Gastroesophageal sphincter (tissue), 4 donors: ENCODE measurements around the gene CD68. TPM values are rescaled to one million over a fixed set of nuclear protein-coding genes. Genes with fewer than 3 reads are reported as not detected.

Source experiments
- ATAC-seq: fragments of 150-250 bp; one replicate; pipeline ENCODE4 v1.9.1; 2016; ENCODE audit warnings: mild to moderate bottlenecking, moderate library complexity
- H3K27ac ChIP-seq, 4 donors: fragments of 200-600 bp; sonication (generic) in 3 of 4; 1 replicate in 3 of 4; 2 replicates in 1 of 4; pipeline ENCODE4 v1.5.1; 2016 to 2019
- H3K27me3 ChIP-seq: fragments of 200-600 bp; sonication (generic); one replicate; pipeline ENCODE4 v1.5.1; 2019
- H3K36me3 ChIP-seq, 2 donors: fragments of 200-600 bp; sonication (generic); one replicate each; pipeline ENCODE4 v1.5.1; 2019; ENCODE audit warnings: control low read depth in 1 of 2
- H3K4me1 ChIP-seq, 3 donors: fragments of 200-600 bp; sonication (generic); 1 replicate in 2 of 3; 2 replicates in 1 of 3; pipeline ENCODE4 v1.5.1; 2016 to 2019; ENCODE audit warnings: control low read depth in 2 of 3
- H3K4me3 ChIP-seq, 2 donors: fragments of 200-600 bp; sonication (generic); one replicate each; pipeline ENCODE4 v1.5.1; 2019; ENCODE audit warnings: mild to moderate bottlenecking in 1 of 2, moderate library complexity in 1 of 2
- H3K9me3 ChIP-seq, 3 donors: fragments of 200-600 bp; sonication (generic); one replicate each; pipeline ENCODE4 v1.5.1; 2017 to 2019; ENCODE audit warnings: control low read depth in 2 of 3
- EP300 ChIP-seq: sonication (generic); formaldehyde crosslinking; IDR thresholded peaks from one replicate; pipeline ENCODE4 v1.6.1; 2017; ENCODE audit warnings: antibody characterized with exemption, mild to moderate bottlenecking
- POLR2A ChIP-seq, 2 donors: fragments of 450-650 bp; IDR thresholded peaks; one replicate each; pipeline ENCODE4 v1.6.1; 2017; ENCODE audit warnings: antibody characterized with exemption in 2 of 2, mild to moderate bottlenecking in 2 of 2, moderate library complexity in 1 of 2
- POLR2AphosphoS5 ChIP-seq: sonication (generic); formaldehyde crosslinking; IDR thresholded peaks from one replicate; pipeline ENCODE4 v1.6.1; 2017; ENCODE audit warnings: antibody characterized with exemption
- WGBS, 2 donors: methylation state at CpG; one replicate each; pipeline ENCODE4 v1.1.5; 2018; ENCODE audit warnings: low coverage in 1 of 2; 5-methylcytosine and 5-hydroxymethylcytosine counted together
- total RNA-seq, 4 donors: library from RNA; depleted of rRNA; stranded (reverse); fragments of >200 nt; gene quantifications; one replicate each; pipeline ENCODE4 v1.1.0, GENCODE V29; 2016
- TF ChIP-seq, protein P1 (sequence below), 4 experiments: fragments of 200-600 bp in 2 of 4; fragments of 450-650 bp in 2 of 4; sonication (generic) in 1 of 4; IDR thresholded peaks; one replicate each; pipeline ENCODE4 v1.5.1; 2017 to 2019; ENCODE audit warnings: antibody characterized with exemption in 4 of 4, mild to moderate bottlenecking in 2 of 4, moderate library complexity in 2 of 4

The CD68 gene, protein sequence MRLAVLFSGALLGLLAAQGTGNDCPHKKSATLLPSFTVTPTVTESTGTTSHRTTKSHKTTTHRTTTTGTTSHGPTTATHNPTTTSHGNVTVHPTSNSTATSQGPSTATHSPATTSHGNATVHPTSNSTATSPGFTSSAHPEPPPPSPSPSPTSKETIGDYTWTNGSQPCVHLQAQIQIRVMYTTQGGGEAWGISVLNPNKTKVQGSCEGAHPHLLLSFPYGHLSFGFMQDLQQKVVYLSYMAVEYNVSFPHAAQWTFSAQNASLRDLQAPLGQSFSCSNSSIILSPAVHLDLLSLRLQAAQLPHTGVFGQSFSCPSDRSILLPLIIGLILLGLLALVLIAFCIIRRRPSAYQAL
- 10 to 100 TPM in 3 of 4 donors, 1 to 10 TPM in 1; 7.9 to 83.1 (median 46.1) TPM for total RNA-seq

DNA sequence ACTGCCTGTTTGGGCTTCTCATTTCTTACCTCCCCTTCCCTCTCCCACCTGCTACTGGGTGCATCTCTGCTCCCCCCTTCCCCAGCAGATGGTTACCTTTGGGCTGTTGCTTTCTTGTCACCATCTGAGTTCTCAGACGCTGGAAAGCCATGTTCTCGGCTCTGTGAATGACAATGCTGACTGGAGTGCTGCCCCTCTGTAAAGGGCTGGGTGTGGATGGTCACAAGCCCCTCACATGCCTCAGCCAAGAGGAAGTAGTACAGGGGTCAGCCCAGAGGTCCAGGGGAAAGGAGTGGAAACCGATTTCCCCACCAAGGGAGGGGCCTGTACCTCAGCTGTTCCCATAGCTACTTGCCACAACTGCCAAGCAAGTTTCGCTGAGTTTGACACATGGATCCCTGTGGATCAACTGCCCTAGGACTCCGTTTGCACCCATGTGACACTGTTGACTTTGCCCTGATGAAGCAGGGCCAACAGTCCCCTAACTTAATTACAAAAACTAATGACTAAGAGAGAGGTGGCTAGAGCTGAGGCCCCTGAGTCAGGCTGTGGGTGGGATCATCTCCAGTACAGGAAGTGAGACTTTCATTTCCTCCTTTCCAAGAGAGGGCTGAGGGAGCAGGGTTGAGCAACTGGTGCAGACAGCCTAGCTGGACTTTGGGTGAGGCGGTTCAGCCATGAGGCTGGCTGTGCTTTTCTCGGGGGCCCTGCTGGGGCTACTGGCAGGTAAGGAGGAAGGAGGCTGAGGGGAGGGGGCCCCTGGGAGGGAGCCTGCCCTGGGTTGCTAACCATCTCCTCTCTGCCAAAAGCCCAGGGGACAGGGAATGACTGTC is at the start of gene CD68:
CD68 (plus strand) TSS at position 638 of the 833 bp plus-strand sequence; CDS start at position 678, 40 bp downstream.
- peaks cover 0 to 49% of the 10 kb centered on the region in 2 donors for H3K36me3 ChIP-seq
- peak within 1 kb of the TSS in 1 of 2 donors; percentile 64 for H3K4me3 ChIP-seq
- 0% methylated on average over 1 of the region's 7 CpGs; no CpG with 5 or more reads in 1 of the 2 donors for WGBS, 2 donors
- no peaks in the 10 kb centered on the region for H3K9me3 ChIP-seq
- peak; percentile 65 for ATAC-seq
- no peaks in the 10 kb centered on the region for H3K27me3 ChIP-seq
- peak within 1 kb of the TSS; percentile 26 to 94 (median 84) for H3K27ac ChIP-seq
- peak; percentile 89 for TF ChIP-seq POLR2AphosphoS5
- no peak for TF ChIP-seq EP300
- TF ChIP-seq POLR2A (IDR thresholded peaks at IDR 0.05), result peak; percentile 49 to 53
- TF ChIP-seq, protein P1, sequence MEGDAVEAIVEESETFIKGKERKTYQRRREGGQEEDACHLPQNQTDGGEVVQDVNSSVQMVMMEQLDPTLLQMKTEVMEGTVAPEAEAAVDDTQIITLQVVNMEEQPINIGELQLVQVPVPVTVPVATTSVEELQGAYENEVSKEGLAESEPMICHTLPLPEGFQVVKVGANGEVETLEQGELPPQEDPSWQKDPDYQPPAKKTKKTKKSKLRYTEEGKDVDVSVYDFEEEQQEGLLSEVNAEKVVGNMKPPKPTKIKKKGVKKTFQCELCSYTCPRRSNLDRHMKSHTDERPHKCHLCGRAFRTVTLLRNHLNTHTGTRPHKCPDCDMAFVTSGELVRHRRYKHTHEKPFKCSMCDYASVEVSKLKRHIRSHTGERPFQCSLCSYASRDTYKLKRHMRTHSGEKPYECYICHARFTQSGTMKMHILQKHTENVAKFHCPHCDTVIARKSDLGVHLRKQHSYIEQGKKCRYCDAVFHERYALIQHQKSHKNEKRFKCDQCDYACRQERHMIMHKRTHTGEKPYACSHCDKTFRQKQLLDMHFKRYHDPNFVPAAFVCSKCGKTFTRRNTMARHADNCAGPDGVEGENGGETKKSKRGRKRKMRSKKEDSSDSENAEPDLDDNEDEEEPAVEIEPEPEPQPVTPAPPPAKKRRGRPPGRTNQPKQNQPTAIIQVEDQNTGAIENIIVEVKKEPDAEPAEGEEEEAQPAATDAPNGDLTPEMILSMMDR (IDR thresholded peaks at IDR 0.05), result no peak
- H3K4me1 ChIP-seq, result peaks cover 2 to 92% (median 39%) of the 10 kb centered on the region in 3 donors

DNA sequence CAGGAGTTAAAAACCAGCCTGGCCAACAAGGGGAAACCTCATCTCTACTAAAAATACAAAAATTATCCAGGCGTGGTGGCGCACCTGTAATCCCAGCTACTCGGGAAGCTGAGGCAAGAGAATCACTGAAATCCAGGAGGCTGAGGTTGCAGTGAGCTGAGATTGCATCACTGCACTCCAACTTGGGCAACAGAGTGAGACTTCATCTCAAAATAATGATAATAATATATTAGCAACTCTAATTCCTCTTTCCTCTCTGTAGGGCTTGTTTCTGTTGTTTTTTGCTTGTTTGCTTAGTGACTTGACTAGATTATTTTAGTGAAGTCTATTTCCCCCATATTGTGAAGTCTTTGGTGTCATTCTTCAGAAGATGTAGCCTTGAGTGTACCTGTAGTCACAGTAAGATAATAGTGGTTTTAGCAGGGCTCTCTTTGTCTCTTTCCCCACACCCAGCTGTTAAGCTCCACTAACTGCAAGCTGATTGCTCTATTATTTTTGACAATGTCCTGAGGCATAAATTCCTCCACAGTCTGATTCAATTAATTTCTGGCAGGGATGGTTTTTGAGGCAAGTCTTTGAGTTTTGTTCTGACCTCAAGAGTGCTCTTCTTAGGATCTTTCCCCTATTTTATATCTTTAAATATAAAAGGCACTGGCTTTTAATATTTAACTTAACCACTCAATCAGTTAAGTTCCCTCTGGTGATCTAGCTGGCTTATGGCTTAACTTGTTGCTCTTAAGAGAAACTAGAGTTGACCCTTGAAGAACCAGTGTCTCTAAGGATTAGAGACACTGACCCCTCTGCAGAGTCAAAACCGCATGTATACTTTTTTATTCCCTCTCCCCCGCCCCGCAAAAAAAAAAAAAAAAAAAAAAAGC is 49.2 kb upstream of the CD68 start:
- Histone ChIP-seq H3K36me3 (no peaks in the 10 kb centered on the region), H3K4me1 (no peaks in the 10 kb centered on the region), H3K27ac (no peak overlapping the region), H3K27me3 (no peaks in the 10 kb centered on the region), H3K4me3 (no peak overlapping the region), H3K9me3 (no peaks in the 10 kb centered on the region)
- 65 to 72% methylated on average over 4 of the region's 6 CpGs for WGBS, 2 donors
- TF ChIP-seq POLR2AphosphoS5 (no peak), EP300 (no peak), POLR2A (IDR thresholded peaks at IDR 0.05) (no peak)
- TF ChIP-seq, protein P1 (IDR thresholded peaks at IDR 0.05), result no peak
- no peak for ATAC-seq

DNA sequence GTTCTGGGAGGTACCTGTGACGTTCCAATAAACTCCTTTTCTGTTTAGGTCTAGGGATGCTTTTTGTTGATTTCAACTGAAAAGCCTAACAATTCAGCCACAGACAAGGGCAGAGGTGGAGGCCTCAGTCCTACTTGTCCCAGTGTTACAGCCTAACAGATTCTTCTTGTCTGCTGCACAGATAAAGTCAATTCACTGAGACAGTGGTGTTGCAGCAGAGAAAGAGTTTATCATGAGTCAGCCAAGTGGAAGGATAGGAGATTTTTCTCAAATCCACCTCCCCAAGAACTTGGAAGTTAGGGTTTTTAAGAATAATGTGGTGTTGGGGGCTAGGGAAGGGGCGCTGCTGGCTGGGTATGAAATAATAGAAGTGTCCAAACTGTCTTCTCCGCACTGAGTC is 41.4 kb upstream of the CD68 start:
- Histone ChIP-seq H3K27me3 (peaks cover 5% of the 10 kb centered on the region), H3K36me3 (no peaks in the 10 kb centered on the region), H3K4me1 (no peaks in the 10 kb centered on the region), H3K27ac (no peak overlapping the region), H3K9me3 (peaks cover 0 to 7% (median 0%) of the 10 kb centered on the region in 3 donors), H3K4me3 (no peak overlapping the region)
- no peak for ATAC-seq
- TF ChIP-seq POLR2AphosphoS5, result no peak
- TF ChIP-seq, protein P1 (IDR thresholded peaks at IDR 0.05), result no peak
- TF ChIP-seq POLR2A (IDR thresholded peaks at IDR 0.05), result no peak
- no peak for TF ChIP-seq EP300
- 47 to 80% methylated on average over 2 to 3 of the region's 3 CpGs for WGBS, 2 donors

DNA sequence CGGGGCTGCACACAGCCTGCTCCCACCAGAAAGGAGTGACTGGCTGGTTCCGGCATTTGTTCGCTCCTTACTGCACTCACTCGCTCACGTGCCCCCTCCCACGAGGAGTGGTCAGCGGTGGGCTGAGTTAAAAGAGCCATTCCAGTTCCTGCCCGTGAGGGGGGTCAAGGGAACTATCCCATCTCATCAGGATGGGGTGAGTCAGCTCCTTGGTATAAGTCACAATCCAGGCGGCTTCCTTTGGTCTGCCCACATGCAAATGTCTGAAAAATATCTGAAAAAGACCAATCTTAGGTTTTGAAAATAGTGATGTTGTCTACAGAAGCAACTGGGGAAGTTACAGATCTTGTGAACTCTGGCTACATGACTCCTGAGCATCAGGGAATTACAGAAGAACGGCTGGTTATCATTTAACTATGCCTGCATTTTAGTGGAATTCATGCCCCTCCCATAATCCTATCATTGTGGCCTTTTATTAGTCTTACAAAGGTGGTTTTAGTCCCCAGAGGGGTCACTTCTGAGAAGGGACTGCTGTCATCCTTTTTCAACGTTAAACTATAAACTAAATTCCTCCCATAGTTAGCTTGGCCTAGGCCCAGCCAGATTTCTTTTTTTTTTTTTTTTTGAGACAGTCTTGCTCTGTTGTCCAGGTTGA is 40.4 kb upstream of the CD68 start:
- Histone ChIP-seq H3K4me3 (no peak overlapping the region), H3K27me3 (peaks cover 5% of the 10 kb centered on the region), H3K27ac (no peak overlapping the region), H3K9me3 (peaks cover 0 to 7% (median 0%) of the 10 kb centered on the region in 3 donors), H3K36me3 (no peaks in the 10 kb centered on the region), H3K4me1 (no peaks in the 10 kb centered on the region)
- WGBS, 2 donors, result 20 to 29% methylated on average over 1 to 2 of the region's 11 CpGs
- no peak for TF ChIP-seq EP300
- TF ChIP-seq POLR2AphosphoS5, result no peak
- TF ChIP-seq POLR2A (IDR thresholded peaks at IDR 0.05), result no peak
- TF ChIP-seq, protein P1 (IDR thresholded peaks at IDR 0.05), result no peak
- no peak for ATAC-seq
